ENCODE data around the gene GNPNAT1. TPM values are rescaled to one million over a fixed set of nuclear protein-coding genes. Genes with fewer than 3 reads are reported as not detected.

The GNPNAT1 gene
- total RNA-seq, 4 donors from 2014 or later: 14.0 to 45.6 (median 14.9) TPM

GRCh38 chr14:52748647-52749292 is 42.6 kb downstream of the GNPNAT1 start:
- ATAC-seq (ENCODE audit: low FRiP score): no peak
- DNase-seq (ENCODE audit: low spot score): no peak
- TF ChIP-seq, protein P1, sequence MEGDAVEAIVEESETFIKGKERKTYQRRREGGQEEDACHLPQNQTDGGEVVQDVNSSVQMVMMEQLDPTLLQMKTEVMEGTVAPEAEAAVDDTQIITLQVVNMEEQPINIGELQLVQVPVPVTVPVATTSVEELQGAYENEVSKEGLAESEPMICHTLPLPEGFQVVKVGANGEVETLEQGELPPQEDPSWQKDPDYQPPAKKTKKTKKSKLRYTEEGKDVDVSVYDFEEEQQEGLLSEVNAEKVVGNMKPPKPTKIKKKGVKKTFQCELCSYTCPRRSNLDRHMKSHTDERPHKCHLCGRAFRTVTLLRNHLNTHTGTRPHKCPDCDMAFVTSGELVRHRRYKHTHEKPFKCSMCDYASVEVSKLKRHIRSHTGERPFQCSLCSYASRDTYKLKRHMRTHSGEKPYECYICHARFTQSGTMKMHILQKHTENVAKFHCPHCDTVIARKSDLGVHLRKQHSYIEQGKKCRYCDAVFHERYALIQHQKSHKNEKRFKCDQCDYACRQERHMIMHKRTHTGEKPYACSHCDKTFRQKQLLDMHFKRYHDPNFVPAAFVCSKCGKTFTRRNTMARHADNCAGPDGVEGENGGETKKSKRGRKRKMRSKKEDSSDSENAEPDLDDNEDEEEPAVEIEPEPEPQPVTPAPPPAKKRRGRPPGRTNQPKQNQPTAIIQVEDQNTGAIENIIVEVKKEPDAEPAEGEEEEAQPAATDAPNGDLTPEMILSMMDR (IDR thresholded peaks at IDR 0.05): no peak

DNA sequence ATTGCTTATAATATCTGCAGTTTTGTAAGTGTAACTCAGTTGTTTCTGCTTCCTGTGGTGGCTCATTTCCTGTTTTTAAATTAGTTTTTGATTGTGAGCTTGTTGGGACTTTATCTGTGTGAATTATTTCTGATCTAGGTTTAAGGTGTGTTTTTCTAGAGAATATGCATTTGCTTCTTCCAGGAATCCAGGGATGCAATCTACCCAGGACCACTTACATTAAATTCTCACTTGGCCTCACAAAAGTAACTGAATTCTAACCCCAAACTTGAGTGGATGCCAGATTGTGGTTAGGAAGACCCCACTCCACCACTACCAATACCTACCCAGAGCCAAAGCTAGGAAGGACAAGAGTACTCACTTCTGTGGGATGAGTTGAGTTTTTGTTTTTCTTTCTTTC is 49.5 kb downstream of the GNPNAT1 start:
- TF ChIP-seq, protein P1 (IDR thresholded peaks at IDR 0.05): no peak
- DNase-seq (ENCODE audit: low spot score) (no peak), ATAC-seq (ENCODE audit: low FRiP score) (no peak)

GRCh38 chr14:52740751-52741150 is 50.7 kb downstream of the GNPNAT1 start:
- TF ChIP-seq, protein P1 (IDR thresholded peaks at IDR 0.05): no peak
- no peak for ATAC-seq (ENCODE audit: low FRiP score)
- DNase-seq (ENCODE audit: low spot score): no peak

- ATAC-seq (ENCODE audit: low FRiP score) (no peak), DNase-seq (ENCODE audit: low spot score) (no peak)
- TF ChIP-seq, protein P1 (IDR thresholded peaks at IDR 0.05): no peak
Measured at GRCh38 chr14:52738409-52738808, 53.0 kb downstream of the GNPNAT1 start.

DNA sequence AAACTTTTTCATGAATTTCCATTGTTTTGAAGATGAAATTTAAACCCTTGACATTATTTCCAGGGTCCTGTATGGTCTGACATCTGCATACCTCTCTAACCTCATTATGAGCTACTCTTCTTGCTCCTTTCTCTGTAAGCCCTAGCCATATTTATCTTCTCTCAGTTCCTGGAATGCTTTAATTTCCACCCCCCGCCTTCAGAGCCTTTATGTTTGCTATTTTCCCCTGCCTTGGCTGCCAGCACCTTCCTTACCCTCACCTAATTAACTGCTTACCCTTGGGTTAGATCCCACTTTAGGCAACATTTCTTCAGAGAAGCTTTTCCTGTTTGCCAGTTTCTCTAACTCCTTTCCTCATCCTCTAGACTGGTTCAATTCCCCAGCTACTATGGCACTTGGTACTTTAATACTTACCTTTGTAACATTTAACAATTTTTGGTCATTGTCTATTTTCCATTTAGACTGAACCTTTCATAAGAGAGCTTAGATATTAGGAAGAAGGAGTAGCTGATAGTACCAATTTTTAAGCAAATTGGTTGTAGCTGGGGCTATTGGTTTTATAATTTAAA is 55.4 kb downstream of the GNPNAT1 start:
- TF ChIP-seq, protein P1 (IDR thresholded peaks at IDR 0.05): no peak
- no peak for DNase-seq (ENCODE audit: low spot score)
- ATAC-seq (ENCODE audit: low FRiP score): no peak

DNA sequence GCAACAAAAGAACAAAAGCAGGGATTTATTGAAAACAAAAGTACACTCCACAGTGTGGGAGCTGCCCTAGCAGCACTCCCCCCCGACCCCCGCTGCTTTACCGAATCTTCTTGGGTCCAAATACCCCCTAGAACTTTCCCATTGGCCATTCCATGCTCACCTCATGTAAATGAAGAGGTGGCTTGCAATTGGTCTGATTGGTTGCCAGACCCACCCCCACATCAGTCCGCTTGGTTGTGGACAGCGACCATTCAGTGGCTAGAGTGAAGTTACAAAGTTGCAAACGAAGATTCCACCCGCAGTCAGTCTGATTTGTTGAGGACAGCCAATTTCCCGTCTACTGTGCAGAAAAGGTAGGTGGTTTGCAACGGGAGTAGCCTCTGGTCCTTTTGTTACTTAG is 57.6 kb downstream of the GNPNAT1 start:
- DNase-seq (ENCODE audit: low spot score) (no peak), ATAC-seq (ENCODE audit: low FRiP score) (no peak)
- TF ChIP-seq, protein P1 (IDR thresholded peaks at IDR 0.05): no peak

DNA sequence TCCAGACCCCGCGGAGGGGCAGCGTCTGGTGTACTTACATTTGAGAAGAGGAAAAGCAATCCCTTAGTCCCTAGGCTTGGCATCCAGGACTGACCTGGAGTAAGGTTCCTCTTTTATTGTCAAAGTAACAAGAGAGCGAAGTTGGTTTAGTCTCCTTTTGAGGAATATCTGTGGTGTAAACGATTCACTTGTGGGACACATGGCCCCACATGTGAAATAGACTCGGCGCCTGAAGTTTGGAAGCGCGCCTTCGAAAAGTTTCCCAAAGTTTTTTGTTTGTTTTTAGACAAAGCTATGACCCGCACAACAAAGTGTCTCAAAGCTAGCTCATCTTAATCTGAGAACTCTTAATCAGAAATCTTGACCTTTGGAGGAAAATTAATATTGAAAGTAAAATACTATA is 60.7 kb downstream of the GNPNAT1 start:
- no peak for DNase-seq (ENCODE audit: low spot score)
- ATAC-seq (ENCODE audit: low FRiP score): no peak
- TF ChIP-seq, protein P1 (IDR thresholded peaks at IDR 0.05): no peak
